GM18858 (cell line): Measurements from ENCODE around the gene LMAN2L.

Source experiments
- ATAC-seq: cut with Tn5 transposase; IDR thresholded peaks from one replicate; pipeline ENCODE4 v1.9.1; 2021; ENCODE audit not compliant: unreplicated experiment

Gene LMAN2L

GRCh38 chr2:96739633-96740428, at the start of gene LMAN2L:
Gene LMAN2L (minus strand): TSS chr2:96740064. CDS start chr2:96740040, 24 bp downstream.
- ATAC-seq = peak; percentile 87

GRCh38 chr2:96789245-96789617, 49.4 kb upstream of the LMAN2L start:
- ATAC-seq = no peak

GRCh38 chr2:96788442-96789244, 48.8 kb upstream of the LMAN2L start:
- no peak for ATAC-seq

GRCh38 chr2:96787411-96787810, 47.5 kb upstream of the LMAN2L start:
- no peak for ATAC-seq

GRCh38 chr2:96783388-96783787, 43.5 kb upstream of the LMAN2L start:
- no peak for ATAC-seq

GRCh38 chr2:96775160-96775559, 35.3 kb upstream of the LMAN2L start:
- ATAC-seq = no peak

GRCh38 chr2:96773922-96774321, 34.1 kb upstream of the LMAN2L start:
- no peak for ATAC-seq

- no peak for ATAC-seq
Measured at GRCh38 chr2:96772903-96773671, 33.2 kb upstream of the LMAN2L start.

- ATAC-seq = no peak
Measured at GRCh38 chr2:96771796-96772618, 32.1 kb upstream of the LMAN2L start.

- no peak for ATAC-seq
Measured at GRCh38 chr2:96770442-96771202, 30.8 kb upstream of the LMAN2L start.

- ATAC-seq = no peak
Measured at GRCh38 chr2:96769814-96770213, 29.9 kb upstream of the LMAN2L start.

- ATAC-seq = peak; percentile 38
Measured at GRCh38 chr2:96768083-96768561, 28.3 kb upstream of the LMAN2L start.

- ATAC-seq = no peak
Measured at GRCh38 chr2:96767135-96767871, 27.4 kb upstream of the LMAN2L start.

GRCh38 chr2:96764253-96764637, 24.4 kb upstream of the LMAN2L start:
- no peak for ATAC-seq

GRCh38 chr2:96763511-96764252, 23.8 kb upstream of the LMAN2L start:
- no peak for ATAC-seq

GRCh38 chr2:96762529-96763311, 22.9 kb upstream of the LMAN2L start:
- no peak for ATAC-seq

GRCh38 chr2:96760986-96761832, 21.3 kb upstream of the LMAN2L start:
- no peak for ATAC-seq
